ENCODE measurements around the gene ATG4B.
A peak's percentile ranks its signal among the peaks of the same experiment; 100 is the strongest.

The ATG4B gene

GRCh38 chr2:241689306-241689705 lies 51.8 kb downstream of the ATG4B start:
- TF ChIP-seq ZNF8 (CRISPR knock-in tag; IDR thresholded peaks at IDR 0.05) (no peak), ZC3H10 (CRISPR knock-in tag; IDR thresholded peaks at IDR 0.05) (no peak), RARB (CRISPR knock-in tag; IDR thresholded peaks at IDR 0.05) (no peak), ZFP3 (CRISPR knock-in tag; IDR thresholded peaks at IDR 0.05) (no peak), ISL1 (CRISPR knock-in tag; IDR thresholded peaks at IDR 0.05) (no peak)
- ATAC-seq, result no peak

- ATAC-seq, result no peak
- TF ChIP-seq SNAI2 (CRISPR knock-in tag; IDR thresholded peaks at IDR 0.05), result no peak
These were observed 52.8 kb downstream of the ATG4B start for GRCh38 chr2:241690202-241690717.

GRCh38 chr2:241692448-241692847 lies 55.0 kb downstream of the ATG4B start:
- peak; percentile 62 for ATAC-seq
- TF ChIP-seq TOX (CRISPR knock-in tag; IDR thresholded peaks at IDR 0.05; ENCODE audit: borderline replicate concordance), result no peak
- no peak for TF ChIP-seq ZNF8 (CRISPR knock-in tag; IDR thresholded peaks at IDR 0.05)
- no peak for TF ChIP-seq BACH2 (CRISPR knock-in tag; IDR thresholded peaks at IDR 0.05; ENCODE audit: borderline replicate concordance)
- no peak for TF ChIP-seq ZC3H10 (CRISPR knock-in tag; IDR thresholded peaks at IDR 0.05)
- TF ChIP-seq GLIS3 (CRISPR knock-in tag; IDR thresholded peaks at IDR 0.05), result no peak
- no peak for TF ChIP-seq ZFP3 (CRISPR knock-in tag; IDR thresholded peaks at IDR 0.05)
- no peak for TF ChIP-seq ARNTL (CRISPR knock-in tag; IDR thresholded peaks at IDR 0.05; ENCODE audit: borderline replicate concordance, low read depth)
- no peak for TF ChIP-seq CREB5 (CRISPR knock-in tag; IDR thresholded peaks at IDR 0.05; ENCODE audit: low read depth)
- no peak for TF ChIP-seq CSDC2 (CRISPR knock-in tag; IDR thresholded peaks at IDR 0.05)
- no peak for TF ChIP-seq PPARA (CRISPR knock-in tag; IDR thresholded peaks at IDR 0.05; ENCODE audit: borderline replicate concordance)

GRCh38 chr2:241695651-241696050 lies 58.2 kb downstream of the ATG4B start:
- TF ChIP-seq TCF4 (CRISPR knock-in tag; IDR thresholded peaks at IDR 0.05; ENCODE audit: borderline replicate concordance), result no peak
- no peak for TF ChIP-seq ZNF8 (CRISPR knock-in tag; IDR thresholded peaks at IDR 0.05)
- no peak for TF ChIP-seq POU6F1 (CRISPR knock-in tag; IDR thresholded peaks at IDR 0.05; ENCODE audit: borderline replicate concordance, low read depth)
- TF ChIP-seq PATZ1 (CRISPR knock-in tag; IDR thresholded peaks at IDR 0.05; ENCODE audit: borderline replicate concordance), result no peak
- no peak for TF ChIP-seq ZC3H10 (CRISPR knock-in tag; IDR thresholded peaks at IDR 0.05)
- TF ChIP-seq ZFP30 (CRISPR knock-in tag; IDR thresholded peaks at IDR 0.05), result no peak
- no peak for TF ChIP-seq OSR1 (CRISPR knock-in tag; IDR thresholded peaks at IDR 0.05)
- TF ChIP-seq CSDC2 (CRISPR knock-in tag; IDR thresholded peaks at IDR 0.05), result no peak
- TF ChIP-seq CSRNP3 (CRISPR knock-in tag; IDR thresholded peaks at IDR 0.05), result no peak
- TF ChIP-seq CREB5 (CRISPR knock-in tag; IDR thresholded peaks at IDR 0.05; ENCODE audit: low read depth), result no peak
- no peak for TF ChIP-seq ZNF70 (CRISPR knock-in tag; IDR thresholded peaks at IDR 0.05)
- no peak for TF ChIP-seq GLIS3 (CRISPR knock-in tag; IDR thresholded peaks at IDR 0.05)
- no peak for TF ChIP-seq ISL1 (CRISPR knock-in tag; IDR thresholded peaks at IDR 0.05)
- no peak for ATAC-seq

GRCh38 chr2:241701149-241701398 lies 63.6 kb downstream of the ATG4B start:
- ATAC-seq, result no peak
- no peak for TF ChIP-seq CSRNP3 (CRISPR knock-in tag; IDR thresholded peaks at IDR 0.05)
- TF ChIP-seq TSHZ2 (CRISPR knock-in tag; IDR thresholded peaks at IDR 0.05), result no peak
- TF ChIP-seq ZC3H10 (CRISPR knock-in tag; IDR thresholded peaks at IDR 0.05), result no peak
- TF ChIP-seq CSDC2 (CRISPR knock-in tag; IDR thresholded peaks at IDR 0.05), result no peak
- 0 out of 2 replicates have a peak, but pooled peaks have one; percentile 23 for TF ChIP-seq TCF4 (CRISPR knock-in tag; IDR thresholded peaks at IDR 0.05; ENCODE audit: borderline replicate concordance)

Measured in SK-N-SH treated with all-trans-retinoic acid at 6 μM for 48 hours (cell line).